ENCODE results near the gene BRICD5.

The BRICD5 gene

GRCh38 chr16:2179107-2179501, 31.6 kb downstream of the BRICD5 start:
- no peak for DNase-seq

DNA sequence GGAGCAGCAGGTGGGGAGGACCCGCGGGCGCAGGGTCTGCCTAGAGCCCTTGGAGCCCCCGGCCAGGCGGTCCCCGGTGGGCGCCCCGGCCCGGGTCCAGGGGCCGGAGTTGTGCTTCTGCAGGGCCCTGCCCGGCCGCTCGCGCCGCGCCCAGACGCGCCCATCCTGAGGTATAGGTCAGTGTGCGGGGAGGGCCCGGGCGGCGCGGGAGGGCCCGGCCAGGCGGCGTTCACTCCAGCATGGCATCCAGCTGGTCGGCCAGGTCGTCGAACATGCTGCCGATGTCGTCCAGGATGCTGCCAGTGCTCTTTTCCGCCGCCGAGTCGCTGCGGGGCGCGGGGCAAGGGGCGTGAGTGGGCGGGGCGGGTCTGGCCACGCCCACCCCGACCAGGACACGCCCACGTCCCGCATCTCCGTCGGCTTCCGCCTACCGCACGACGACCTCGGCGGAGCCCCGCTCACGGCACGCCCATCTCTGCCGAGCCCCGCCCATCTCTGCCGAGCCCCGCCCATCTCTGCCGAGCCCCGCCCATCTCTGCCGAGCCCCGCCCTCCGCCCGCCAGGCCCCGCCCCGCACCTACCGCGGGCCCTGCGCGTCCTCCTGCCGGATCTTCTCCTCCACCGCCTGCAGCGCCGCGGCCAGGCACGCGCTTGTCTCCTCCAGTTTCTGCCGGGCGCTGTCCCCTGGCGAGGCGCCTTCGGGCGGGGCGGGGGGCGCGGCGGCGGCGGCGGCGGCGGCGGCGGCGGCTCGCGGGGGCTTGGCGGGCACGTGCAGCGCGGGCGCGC, 32.1 kb downstream of the BRICD5 start:
- DNase-seq, result no peak

GRCh38 chr16:2177561-2177960, 33.1 kb downstream of the BRICD5 start:
- DNase-seq, result no peak

DNA sequence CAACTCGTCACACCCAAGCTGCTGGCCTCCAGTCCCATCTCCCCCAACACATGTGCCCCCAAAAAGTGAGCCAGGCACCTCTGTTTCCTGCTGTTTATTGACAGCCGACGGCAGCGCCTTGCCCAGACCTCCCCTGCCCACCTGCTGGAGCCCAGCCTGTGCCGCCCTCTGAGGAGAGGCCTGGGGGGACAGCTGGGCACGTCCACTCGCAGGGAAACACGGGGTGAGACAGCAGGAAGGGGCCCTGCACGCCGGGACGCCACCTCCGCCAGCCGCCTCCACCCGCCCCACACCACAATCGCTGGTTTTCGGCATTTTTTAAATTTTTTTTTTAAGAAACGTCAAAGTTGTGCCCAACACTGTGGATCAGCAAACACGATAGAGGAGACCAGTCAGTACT, 33.6 kb downstream of the BRICD5 start:
- no peak for DNase-seq

- DNase-seq, result no peak
These were observed 34.6 kb downstream of the BRICD5 start for GRCh38 chr16:2176047-2176446.

DNA sequence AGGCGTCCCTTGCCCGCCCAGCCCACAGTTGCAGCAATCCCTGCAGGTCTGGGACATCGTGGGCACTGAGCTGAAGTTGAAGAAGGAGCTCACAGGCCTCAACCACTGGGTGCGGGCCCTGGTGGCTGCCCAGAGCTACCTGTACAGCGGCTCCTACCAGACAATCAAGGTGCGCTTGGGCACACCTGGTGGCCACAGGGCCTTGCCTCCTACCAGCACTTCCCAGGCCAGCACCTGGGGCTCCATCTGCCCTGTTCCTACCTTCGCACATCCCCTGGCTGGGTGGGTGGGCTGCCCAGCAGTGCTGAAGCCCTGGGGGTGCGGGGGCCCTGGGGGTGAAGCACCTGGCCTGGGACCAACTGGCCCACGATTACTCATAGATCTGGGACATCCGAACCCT, 35.2 kb downstream of the BRICD5 start:
- no peak for DNase-seq

DNA sequence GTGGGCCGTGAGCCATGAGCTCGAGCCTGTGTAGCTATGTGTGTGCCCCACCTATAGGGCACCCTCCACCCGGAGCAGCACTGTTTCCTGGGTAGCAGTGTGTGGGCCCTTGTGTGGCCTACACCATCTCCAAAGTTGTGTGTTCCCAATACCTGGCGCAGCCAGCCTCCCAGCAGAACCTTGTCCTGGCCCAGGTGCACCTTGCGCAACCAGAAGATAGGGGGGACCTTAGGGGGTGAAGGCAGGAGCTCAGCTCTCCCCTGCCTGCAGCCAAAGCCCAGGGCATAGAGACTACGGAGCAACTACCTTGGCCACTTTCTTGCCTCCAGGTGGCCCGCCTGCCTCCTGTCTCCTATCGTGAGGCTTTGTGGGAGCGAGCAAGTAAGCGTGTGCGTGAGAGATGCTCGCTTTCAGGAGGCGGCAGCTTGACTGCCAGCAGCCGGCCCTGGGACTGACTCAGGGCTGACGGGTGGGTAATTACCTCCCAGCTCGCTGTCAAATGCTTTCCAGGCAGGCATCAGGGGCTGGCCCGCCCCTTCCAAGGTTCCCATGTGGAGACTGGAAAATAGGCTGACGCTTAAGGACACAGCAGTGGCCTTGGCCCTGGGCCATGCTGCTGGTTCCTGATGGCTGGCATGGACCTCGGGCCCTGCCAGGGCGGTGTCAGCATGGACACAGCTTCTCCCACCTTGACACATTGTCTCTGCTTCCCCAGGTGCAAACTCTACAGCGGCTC, 36.1 kb downstream of the BRICD5 start:
- DNase-seq, result no peak

DNA sequence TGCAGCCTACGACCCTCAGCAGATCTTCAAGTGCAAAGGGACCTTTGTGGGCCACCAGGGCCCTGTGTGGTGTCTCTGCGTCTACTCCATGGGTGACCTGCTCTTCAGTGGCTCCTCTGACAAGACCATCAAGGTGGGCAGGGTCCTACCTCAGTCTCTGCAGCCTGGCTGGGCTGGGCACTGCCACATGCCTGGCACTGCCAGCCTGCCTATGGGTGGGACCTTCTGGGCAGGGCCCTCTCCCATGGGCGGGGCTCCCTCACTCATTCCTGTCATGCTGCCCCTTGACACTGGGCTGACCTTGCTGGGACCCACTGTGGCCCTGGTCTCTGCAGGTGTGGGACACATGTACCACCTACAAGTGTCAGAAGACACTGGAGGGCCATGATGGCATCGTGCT, 36.7 kb downstream of the BRICD5 start:
- no peak for DNase-seq

- no peak for DNase-seq
These were observed 37.3 kb downstream of the BRICD5 start for GRCh38 chr16:2173366-2173765.

DNA sequence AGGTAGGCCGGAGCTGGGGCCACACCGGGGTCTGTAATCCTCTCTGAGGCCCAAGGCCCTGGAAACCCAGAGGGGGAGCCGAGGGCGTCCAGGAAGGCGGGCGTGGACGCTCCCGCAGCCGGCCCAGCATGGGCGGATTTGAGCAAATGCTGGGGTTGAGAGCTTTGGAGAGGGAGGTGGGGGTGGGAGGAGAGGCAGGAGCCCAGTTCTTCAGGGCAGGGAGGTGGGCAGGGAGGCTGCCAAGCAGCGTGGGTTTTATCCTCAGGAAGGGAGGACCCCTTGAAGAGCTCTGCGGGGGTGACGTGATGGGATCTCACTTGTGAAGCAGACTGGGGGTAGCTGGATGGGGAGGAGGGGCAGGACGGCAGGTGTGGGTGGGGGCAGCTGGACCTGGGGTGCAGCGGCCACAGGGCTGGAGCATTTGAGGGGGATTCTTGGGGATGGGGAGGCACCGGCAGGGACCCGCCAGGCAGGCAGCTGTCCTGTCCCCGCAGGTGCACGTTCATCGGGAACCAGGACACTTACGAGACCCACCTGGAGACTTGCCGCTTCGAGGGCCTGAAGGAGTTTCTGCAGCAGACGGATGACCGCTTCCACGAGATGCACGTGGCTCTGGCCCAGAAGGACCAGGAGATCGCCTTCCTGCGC, 37.9 kb downstream of the BRICD5 start:
- DNase-seq, result no peak

GRCh38 chr16:2171601-2172178, 39.0 kb downstream of the BRICD5 start:
- DNase-seq, result no peak

- no peak for DNase-seq
These were observed 39.9 kb downstream of the BRICD5 start for GRCh38 chr16:2170587-2171435.

DNA sequence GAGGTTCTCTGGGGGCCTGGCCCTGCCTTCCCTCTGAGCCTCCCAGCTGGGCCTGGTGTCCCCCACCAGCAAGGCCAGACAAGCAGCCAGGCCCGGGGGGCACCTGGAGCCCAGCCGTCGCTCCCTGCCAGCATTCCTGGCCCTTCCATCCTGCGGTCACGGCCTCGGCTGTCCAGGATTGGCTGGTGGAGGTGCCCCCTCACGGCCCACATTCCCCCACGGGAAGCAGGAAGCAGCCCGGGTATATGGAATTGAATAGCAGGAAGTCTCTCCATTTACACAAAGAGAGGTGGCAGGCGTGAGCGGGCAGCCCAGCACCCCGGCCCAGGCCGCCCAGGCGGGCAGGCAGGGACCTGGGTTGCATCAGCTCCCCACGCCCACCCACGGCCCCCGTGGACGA, 40.6 kb downstream of the BRICD5 start:
- DNase-seq, result no peak

DNA sequence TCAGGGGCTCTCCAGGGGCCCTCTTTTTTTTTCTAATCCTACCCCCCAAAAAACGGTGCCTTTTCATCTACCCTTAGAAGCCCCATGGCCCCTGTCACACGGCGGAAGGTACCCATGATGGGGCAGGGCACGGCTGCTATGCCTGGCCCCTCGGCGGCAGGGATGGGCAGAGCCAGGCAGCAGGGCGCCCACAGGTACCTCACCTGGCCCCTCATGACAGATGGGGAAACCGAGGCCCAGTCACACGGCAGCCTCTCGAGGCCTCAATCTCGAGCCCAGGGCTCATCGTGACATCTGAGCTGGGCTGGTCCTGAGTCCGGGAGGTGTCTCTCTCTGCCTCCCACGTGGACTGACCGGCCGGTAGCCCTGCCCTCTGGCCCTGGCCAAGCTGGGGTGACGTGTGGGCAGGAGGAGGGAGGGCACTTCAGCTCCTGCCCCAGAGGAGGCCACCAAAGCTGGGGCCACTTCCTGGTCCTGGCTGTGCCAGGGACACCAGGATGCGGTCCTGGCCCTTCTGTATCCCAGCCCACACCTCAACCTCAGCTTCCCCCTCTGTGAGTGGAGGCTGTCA, 43.5 kb downstream of the BRICD5 start:
- no peak for DNase-seq

DNA sequence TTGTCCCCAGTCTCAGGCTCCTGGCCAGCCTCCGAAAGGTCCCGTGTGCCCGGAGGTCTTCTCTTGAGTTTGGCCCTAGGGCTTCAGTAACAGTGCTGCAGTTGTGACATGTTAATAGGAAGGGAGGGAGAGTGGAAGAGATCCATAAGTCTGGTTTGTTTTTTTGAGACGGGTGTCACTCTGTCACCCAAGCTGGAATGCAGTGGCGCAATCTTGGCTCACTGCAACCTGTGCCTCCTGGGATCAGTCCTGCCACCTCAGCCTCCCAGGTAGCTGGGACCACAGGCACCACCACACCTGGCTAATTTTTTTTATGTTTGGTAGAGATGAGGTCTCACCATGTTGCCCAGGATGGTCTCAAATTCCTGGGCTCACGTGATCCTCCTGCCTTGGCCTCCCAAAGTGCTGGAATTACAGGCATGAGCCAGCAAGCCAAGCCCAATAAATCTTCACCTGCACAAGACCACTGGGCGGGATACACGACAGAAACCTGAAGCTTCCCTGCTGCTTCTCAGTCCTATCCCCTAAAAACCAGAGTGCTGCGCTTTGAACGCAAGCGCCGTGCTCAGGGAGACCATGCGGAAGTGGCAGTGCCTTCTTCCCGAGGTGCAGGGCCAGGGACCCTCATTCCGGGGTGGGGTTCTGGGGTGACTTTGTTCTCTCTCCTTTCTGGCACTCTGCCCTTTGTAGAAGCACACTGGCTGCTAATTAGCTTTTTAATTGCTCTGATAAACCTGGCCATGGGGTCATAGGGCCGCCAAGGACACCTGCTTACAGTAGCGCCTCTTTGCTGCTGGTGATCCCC, 44.2 kb downstream of the BRICD5 start:
- DNase-seq, result no peak

GRCh38 chr16:2165861-2166260, 44.8 kb downstream of the BRICD5 start:
- DNase-seq, result no peak

DNA sequence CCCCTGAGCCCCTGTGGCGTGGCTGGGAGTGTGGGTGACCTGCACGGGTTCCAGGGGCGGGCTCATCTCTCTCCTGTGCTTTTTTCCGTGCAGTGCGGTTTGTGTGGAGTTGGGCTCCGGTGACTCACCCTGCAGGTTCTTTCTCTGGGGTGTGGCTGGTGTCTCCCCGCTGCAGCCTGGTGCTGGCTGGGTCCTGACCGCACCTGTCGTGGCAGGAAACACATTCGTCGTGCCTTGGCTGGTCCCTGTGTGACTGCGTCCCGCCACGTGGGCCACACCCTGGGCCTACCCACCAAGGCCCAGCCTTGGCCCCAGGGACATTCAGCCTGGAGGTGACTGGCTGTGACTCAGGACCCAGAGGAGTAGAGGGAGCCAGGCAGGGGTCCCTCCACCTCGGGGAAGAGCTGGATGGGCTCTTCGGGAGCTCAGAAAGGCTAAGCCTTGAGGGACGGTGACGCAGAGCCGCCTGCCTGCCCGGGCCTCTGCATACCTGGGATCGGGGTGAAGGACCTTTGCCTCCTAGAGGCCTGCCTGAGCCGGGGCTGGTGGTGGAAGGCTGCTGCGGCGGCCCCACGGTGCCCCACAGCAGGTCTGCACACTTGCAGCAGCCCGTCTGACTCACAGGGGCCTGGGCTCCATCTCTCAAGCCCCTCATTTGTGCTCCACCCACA, 47.3 kb downstream of the BRICD5 start:
- DNase-seq, result no peak

DNA sequence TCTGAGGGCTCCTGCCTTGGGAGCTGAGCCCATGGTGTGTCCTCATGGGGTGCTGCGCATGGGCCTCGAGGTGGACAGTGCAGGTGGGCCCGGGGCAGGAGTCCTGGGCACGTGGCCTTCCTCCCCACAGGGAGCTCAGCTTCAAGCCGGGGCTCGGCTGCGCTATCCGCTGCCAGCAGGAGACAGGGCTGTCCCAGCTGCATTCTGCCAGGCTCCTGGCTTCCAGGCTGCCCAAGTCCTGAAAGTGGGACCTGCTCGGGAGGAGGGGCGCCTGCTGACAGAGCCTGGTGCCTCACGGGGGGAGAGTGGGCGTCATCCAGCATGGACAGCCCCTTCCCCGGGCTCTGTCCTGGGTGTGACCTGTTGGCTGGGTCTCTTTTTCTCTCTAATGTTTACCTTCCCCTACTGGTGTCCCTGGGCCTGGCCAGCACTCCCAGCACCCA, 48.0 kb downstream of the BRICD5 start:
- DNase-seq, result no peak

DNA sequence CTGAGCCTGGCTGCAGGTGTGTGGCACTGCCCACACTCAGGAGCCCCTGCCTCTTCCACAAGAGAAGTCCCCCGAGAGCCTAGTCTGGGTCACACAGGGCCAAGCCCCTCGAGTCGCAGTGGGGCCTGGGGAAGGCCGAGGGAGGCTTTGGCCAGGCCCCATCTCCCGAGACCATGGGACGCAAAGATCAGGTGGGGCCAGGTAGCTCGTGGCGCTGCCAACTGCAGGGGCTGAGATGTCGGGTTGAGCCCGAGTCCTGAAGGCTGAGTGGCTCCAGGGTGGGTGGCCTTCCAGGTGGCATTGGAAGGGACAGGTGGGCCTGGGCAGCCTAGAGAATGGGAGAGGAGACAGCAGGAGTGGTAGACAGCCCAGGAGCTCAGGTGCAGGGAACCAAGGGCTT, 48.8 kb downstream of the BRICD5 start:
- no peak for DNase-seq

DNA sequence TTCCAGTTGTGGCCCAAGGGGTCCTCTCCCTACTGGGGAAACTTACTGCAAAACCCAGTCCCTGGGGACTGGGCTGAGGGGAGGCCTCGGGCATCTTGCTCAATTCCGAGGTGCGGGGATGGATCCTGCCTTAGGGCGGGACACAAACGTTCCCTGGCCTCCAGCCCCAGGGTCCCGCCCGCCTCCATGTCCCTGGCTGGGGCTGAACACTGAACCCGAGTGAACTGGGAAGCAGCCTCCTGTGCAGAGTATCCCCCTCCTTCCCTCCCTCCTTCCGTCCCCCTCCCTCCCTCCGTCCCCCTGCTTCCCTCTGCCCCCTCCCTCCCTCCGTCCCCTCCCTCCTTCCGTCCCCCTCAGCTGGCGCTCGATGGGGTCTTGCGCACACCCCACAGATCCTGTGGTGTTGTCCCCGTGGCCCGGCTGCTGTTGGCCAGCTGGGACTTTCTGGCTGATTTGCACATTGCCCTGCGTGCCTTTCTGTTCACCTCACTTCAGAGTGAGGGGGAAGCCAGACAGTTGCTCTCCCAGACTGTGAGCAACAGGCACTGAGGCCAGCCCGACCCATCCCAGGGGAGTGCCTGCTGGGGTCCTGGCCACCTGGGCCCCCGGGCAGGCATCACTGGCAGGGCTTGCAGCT, 49.6 kb downstream of the BRICD5 start:
- DNase-seq, result no peak
